ENCODE measurements around the gene SERINC2. TPM values are rescaled to one million over a fixed set of nuclear protein-coding genes. Genes with fewer than 3 reads are reported as not detected.
"Not testable (repeated sequence)": the region's sequence is repeated elsewhere in the genome, so short reads cannot be mapped to it uniquely, and the experiment has no call there.

Gene SERINC2
- total RNA-seq, 1 experiment from 2014 or later: 14.0 TPM

- H3K9me3 ChIP-seq (ENCODE audit: control insufficient read depth, insufficient read depth, low read depth, low read length); BruUV-seq (replicated peaks); H3K36me3 ChIP-seq (ENCODE audit: control insufficient read depth, insufficient read depth, low read length); in situ Hi-C loops (cut with HindIII; ENCODE audit: low pct_unique_long_range_greater_than_20kb, low sequenced_read_pairs); DNase-seq (ENCODE audit: low read depth, low spot score); CTCF ChIA-PET; H3K4me3 ChIP-seq (ENCODE audit: low read depth in 2 of 2, low read length in 2 of 2); ATAC-seq; H3K4me1 ChIP-seq (ENCODE audit: control insufficient read depth, insufficient read depth, low read length); H3K27me3 ChIP-seq (ENCODE audit: control insufficient read depth, insufficient read depth, low read length); H3K27ac ChIP-seq (ENCODE audit: low read length); intact Hi-C loops (cut with micrococcal nuclease; ENCODE audit: unreplicated experiment); POLR2A ChIA-PET: not testable (repeated sequence)
Observed at GRCh38 chr1:31474567-31474966, 61.6 kb downstream of the SERINC2 start.

GRCh38 chr1:31476891-31477846 lies 64.2 kb downstream of the SERINC2 start:
- Histone ChIP-seq H3K27me3 (ENCODE audit: control insufficient read depth, insufficient read depth, low read length) (no peaks in the 10 kb centered on the region), H3K27ac (ENCODE audit: low read length) (no peak overlapping the region), H3K9me3 (ENCODE audit: control insufficient read depth, insufficient read depth, low read depth, low read length) (no peaks in the 10 kb centered on the region), H3K4me1 (ENCODE audit: control insufficient read depth, insufficient read depth, low read length) (no peaks in the 10 kb centered on the region), H3K4me3 (ENCODE audit: low read depth in 2 of 2, low read length in 2 of 2) (no peak overlapping the region), H3K36me3 (ENCODE audit: control insufficient read depth, insufficient read depth, low read length) (no peaks in the 10 kb centered on the region)
- intact Hi-C loops (cut with micrococcal nuclease; ENCODE audit: unreplicated experiment) (no loop called here), in situ Hi-C loops (cut with HindIII; ENCODE audit: low pct_unique_long_range_greater_than_20kb, low sequenced_read_pairs) (no loop called here)
- DNase-seq (ENCODE audit: low read depth, low spot score) (no peak), ATAC-seq (no peak)
- no TSS peak for BruUV-seq (replicated peaks)
- ChIA-PET CTCF (no interaction called here), POLR2A (no interaction called here)
- TF ChIP-seq CTCF (IDR thresholded peaks at IDR 0.05): no peak
- no peak for TF ChIP-seq REST (IDR thresholded peaks at IDR 0.05; ENCODE audit: insufficient read depth in 1 of 2, low read depth in 2 of 2, low read length in 1 of 2)
- TF ChIP-seq SIN3A (IDR thresholded peaks at IDR 0.05; ENCODE audit: borderline replicate concordance, insufficient read depth, low read depth, low read length): no peak
- TF ChIP-seq TCF7L2 (IDR thresholded peaks at IDR 0.05; ENCODE audit: low read depth, low read length): no peak
- no peak for TF ChIP-seq POLR2AphosphoS5 (IDR thresholded peaks at IDR 0.05; ENCODE audit: low read depth, low read length)

- no peak overlapping the region for H3K4me3 ChIP-seq (ENCODE audit: low read depth in 2 of 2, low read length in 2 of 2)
- TF ChIP-seq REST (IDR thresholded peaks at IDR 0.05; ENCODE audit: insufficient read depth in 1 of 2, low read depth in 2 of 2, low read length in 1 of 2) (no peak), TCF7L2 (IDR thresholded peaks at IDR 0.05; ENCODE audit: low read depth, low read length) (no peak), CTCF (IDR thresholded peaks at IDR 0.05) (no peak), POLR2AphosphoS5 (IDR thresholded peaks at IDR 0.05; ENCODE audit: low read depth, low read length) (no peak), SIN3A (IDR thresholded peaks at IDR 0.05; ENCODE audit: borderline replicate concordance, insufficient read depth, low read depth, low read length) (no peak)
- in situ Hi-C loops (cut with HindIII; ENCODE audit: low pct_unique_long_range_greater_than_20kb, low sequenced_read_pairs): no loop called here
- CTCF ChIA-PET: no interaction called here
- H3K27ac ChIP-seq (ENCODE audit: low read length): no peak overlapping the region
- no TSS peak for BruUV-seq (replicated peaks)
- POLR2A ChIA-PET: no interaction called here
- H3K36me3 ChIP-seq (ENCODE audit: control insufficient read depth, insufficient read depth, low read length): no peaks in the 10 kb centered on the region
- H3K27me3 ChIP-seq (ENCODE audit: control insufficient read depth, insufficient read depth, low read length): no peaks in the 10 kb centered on the region
- intact Hi-C loops (cut with micrococcal nuclease; ENCODE audit: unreplicated experiment): no loop called here
- H3K9me3 ChIP-seq (ENCODE audit: control insufficient read depth, insufficient read depth, low read depth, low read length): no peaks in the 10 kb centered on the region
- no peaks in the 10 kb centered on the region for H3K4me1 ChIP-seq (ENCODE audit: control insufficient read depth, insufficient read depth, low read length)
- ATAC-seq (no peak), DNase-seq (ENCODE audit: low read depth, low spot score) (no peak)
Observed at GRCh38 chr1:31478167-31478566, 65.2 kb downstream of the SERINC2 start.

All from Panc1 (cell line).